GM21619 (cell line): ENCODE data around the gene TCP10L.
"Not testable (repeated sequence)": the region's sequence is repeated elsewhere in the genome, so short reads cannot be mapped to it uniquely, and the experiment has no call there.

ENCODE experiments used
- ATAC-seq: cut with Tn5 transposase; IDR thresholded peaks from one replicate; pipeline ENCODE4 v1.9.1; 2021; ENCODE audit not compliant: unreplicated experiment

TCP10L gene

GRCh38 chr21:32587651-32588050 is 2.3 kb upstream of the TCP10L start:
- no peak for ATAC-seq

- ATAC-seq, result no peak
These were observed 1.8 kb upstream of the TCP10L start for GRCh38 chr21:32587120-32587519.

GRCh38 chr21:32585970-32586369 is 647 bp upstream of the TCP10L start:
- no peak for ATAC-seq

GRCh38 chr21:32584472-32584871 is 851 bp downstream of the TCP10L start:
- ATAC-seq, result no peak

GRCh38 chr21:32581732-32582131 is 3.6 kb downstream of the TCP10L start:
- no peak for ATAC-seq

GRCh38 chr21:32580949-32581348 is 4.4 kb downstream of the TCP10L start:
- no peak for ATAC-seq

- no peak for ATAC-seq
These were observed 7.1 kb downstream of the TCP10L start for GRCh38 chr21:32578107-32578691.

- ATAC-seq, result no peak
These were observed 9.3 kb downstream of the TCP10L start for GRCh38 chr21:32576011-32576410.

- no peak for ATAC-seq
These were observed 10.1 kb downstream of the TCP10L start for GRCh38 chr21:32574946-32575925.

GRCh38 chr21:32572574-32573420 is 12.5 kb downstream of the TCP10L start:
- ATAC-seq, result no peak

GRCh38 chr21:32570456-32570855 is 14.9 kb downstream of the TCP10L start:
- ATAC-seq, result no peak

GRCh38 chr21:32569261-32570230 is 15.8 kb downstream of the TCP10L start:
- peak; percentile 69 for ATAC-seq

GRCh38 chr21:32567626-32568025 is 17.7 kb downstream of the TCP10L start:
- ATAC-seq, result no peak

- no peak for ATAC-seq
These were observed 18.5 kb downstream of the TCP10L start for GRCh38 chr21:32566741-32567389.

GRCh38 chr21:32565856-32566465 is 19.4 kb downstream of the TCP10L start:
- no peak for ATAC-seq

GRCh38 chr21:32562915-32563314 is 22.4 kb downstream of the TCP10L start:
- no peak for ATAC-seq

GRCh38 chr21:32562426-32562825 is 22.9 kb downstream of the TCP10L start:
- ATAC-seq, result no peak

- ATAC-seq, result not testable (repeated sequence)
These were observed 23.8 kb downstream of the TCP10L start for GRCh38 chr21:32561476-32561875.

- no peak for ATAC-seq
These were observed 24.4 kb downstream of the TCP10L start for GRCh38 chr21:32560896-32561295.
